HCT116 (cell line): Measurements from ENCODE around the gene UQCRFS1. TPM values are rescaled to one million over a fixed set of nuclear protein-coding genes. Genes with fewer than 3 reads are reported as not detected.

Experiments used
- ATAC-seq: fragments of 200-7000 bp; cut with Tn5 transposase; 2 replicates; pipeline ENCODE4 v1.9.1; 2020; ENCODE audit warnings: mild to moderate bottlenecking, moderate library complexity
- BruUV-seq: library from RNA; stranded (reverse); fragments of 400-500 nt; replicated peaks from 2 replicates; lab custom pipeline; 2021; lab: Mats Ljungman, UMichigan
- CTCF ChIA-PET: fragments of 300-600 bp; sonication (Branson Sonifier 250); formaldehyde crosslinking; loops from one replicate; lab custom pipeline; 2021; ENCODE audit warnings: antibody characterized with exemption; lab: Charles Lee
- POLR2A ChIA-PET: fragments of 300-600, 350-600 bp; sonication (Branson Sonifier 250); formaldehyde crosslinking; loops from one replicate; lab custom pipeline; 2021; ENCODE audit warnings: antibody characterized with exemption; lab: Charles Lee
- RAD21 ChIA-PET, 2 experiments: fragments of 300-600 bp; sonication (Branson Sonifier 250); formaldehyde crosslinking; loops; one replicate each; lab custom pipeline; 2023; ENCODE audit warnings: low total read pairs in 2 of 2; ENCODE audit not compliant: uncharacterized antibody in 2 of 2, unreplicated experiment in 2 of 2, low non-redundant PET in 1 of 2; lab: Charles Lee
- DNase-seq: peaks from one replicate; pipeline ENCODE4 v3.0.0-alpha.2; 2010; ENCODE audit warnings: low read depth, low spot score
- H2AFZ ChIP-seq: fragments of 200-600 bp; shearing (Covaris generic), sonication (generic); 2 replicates; pipeline ENCODE4 v1.6.1; 2017; ENCODE audit warnings: low read depth, mixed run types, mixed read lengths, antibody characterized with exemption, low read length; ENCODE audit not compliant: poor library complexity, severe bottlenecking
- H3K27ac ChIP-seq: 2 replicates; pipeline ENCODE4 v1.5.1; 2012; ENCODE audit warnings: low read depth, low read length
- H3K27me3 ChIP-seq: fragments of 200-600 bp; sonication (generic); 2 replicates; pipeline ENCODE4 v1.6.1; 2016; ENCODE audit warnings: mixed run types, low read length, mixed read lengths; ENCODE audit not compliant: insufficient read depth
- H3K36me3 ChIP-seq, 2 experiments: fragments of 200-500 bp in 1 of 2; fragments of 200-600 bp in 1 of 2; sonication (Bioruptor generic) in 1 of 2; sonication (generic) in 1 of 2; 2 replicates each; pipeline versions ENCODE4 v1.5.1 to v1.6.1; 2014 to 2016; ENCODE audit warnings: low read length in 2 of 2, inconsistent platforms in 1 of 2, mixed read lengths in 1 of 2, mixed run types in 1 of 2; ENCODE audit not compliant: insufficient read depth in 2 of 2, control insufficient read depth in 1 of 2
- H3K4me1 ChIP-seq, 2 experiments: fragments of 200-600 bp in 1 of 2; sonication (generic) in 1 of 2; 2 replicates each; pipeline versions ENCODE4 v1.5.1 to v1.6.1; 2012 to 2017; ENCODE audit warnings: low read length in 2 of 2, inconsistent platforms in 1 of 2, mild to moderate bottlenecking in 1 of 2, mixed read lengths in 1 of 2, mixed run types in 1 of 2, moderate library complexity in 1 of 2; ENCODE audit not compliant: insufficient read depth in 2 of 2, control insufficient read depth in 1 of 2
- H3K4me2 ChIP-seq: fragments of 200-600 bp; sonication (generic); 2 replicates; pipeline ENCODE4 v1.6.1; 2017; ENCODE audit warnings: mixed run types, low read length, mixed read lengths
- H3K4me3 ChIP-seq, 2 experiments: fragments of 200-600 bp in 1 of 2; sonication (generic) in 1 of 2; replicated peaks in 1 of 2; 2 replicates each; pipeline ENCODE4 v1.5.1; 2011 to 2016; ENCODE audit warnings: low read length in 2 of 2, control low read depth in 1 of 2, low read depth in 1 of 2, mild to moderate bottlenecking in 1 of 2, mixed read lengths in 1 of 2, mixed run types in 1 of 2
- H3K79me2 ChIP-seq: fragments of 200-600 bp; sonication (generic); 2 replicates; pipeline ENCODE4 v1.6.1; 2017; ENCODE audit warnings: mild to moderate bottlenecking, mixed run types, low read length, moderate library complexity, mixed read lengths; ENCODE audit not compliant: insufficient read depth
- H3K9ac ChIP-seq: fragments of 200-600 bp; sonication (generic); 2 replicates; pipeline ENCODE4 v1.6.1; 2016; ENCODE audit warnings: low read length, mixed read lengths
- H3K9me2 ChIP-seq: fragments of 200-600 bp; sonication (generic), shearing (Covaris generic); 2 replicates; pipeline ENCODE4 v1.6.1; 2017; ENCODE audit warnings: mixed run types, mild to moderate bottlenecking, moderate library complexity; ENCODE audit not compliant: insufficient read depth
- H3K9me3 ChIP-seq, 2 experiments: fragments of 200-500 bp in 1 of 2; fragments of 200-600 bp in 1 of 2; sonication (Bioruptor generic) in 1 of 2; sonication (generic) in 1 of 2; 2 replicates each; pipeline ENCODE4 v1.6.1; 2014 to 2017; ENCODE audit warnings: low read length in 2 of 2, mixed read lengths in 2 of 2, inconsistent platforms in 1 of 2, low read depth in 1 of 2, mild to moderate bottlenecking in 1 of 2, mixed run types in 1 of 2, moderate library complexity in 1 of 2; ENCODE audit not compliant: control insufficient read depth in 1 of 2, insufficient read depth in 1 of 2
- H4K20me1 ChIP-seq: fragments of 200-600 bp; sonication (generic), shearing (Covaris generic); 2 replicates; pipeline ENCODE4 v1.6.1; 2017; ENCODE audit warnings: mixed run types, mild to moderate bottlenecking, moderate library complexity; ENCODE audit not compliant: insufficient read depth
- CBX3 ChIP-seq: IDR thresholded peaks from 2 replicates; pipeline ENCODE4 v1.6.1; 2012; ENCODE audit warnings: low read depth
- CTCF ChIP-seq, 3 experiments: fragments of 200-600 bp in 1 of 3; sonication (generic) in 1 of 3; IDR thresholded peaks in 2 of 3; conservative IDR thresholded peaks in 1 of 3; 2 replicates each; pipeline ENCODE4 v1.5.1; 2012 to 2017; ENCODE audit warnings: low read depth in 2 of 3, low read length in 2 of 3, antibody characterized with exemption in 1 of 3, borderline replicate concordance in 1 of 3, control low read depth in 1 of 3, mild to moderate bottlenecking in 1 of 3, mixed read lengths in 1 of 3, mixed run types in 1 of 3, moderate library complexity in 1 of 3; ENCODE audit not compliant: insufficient read depth in 1 of 3
- ELF1 ChIP-seq: IDR thresholded peaks from 2 replicates; pipeline ENCODE4 v1.6.1; 2012; ENCODE audit warnings: low read depth, borderline replicate concordance
- EZH2phosphoT487 ChIP-seq: fragments of 200-600 bp; IDR thresholded peaks from 2 replicates; pipeline ENCODE4 v1.6.1; 2018; ENCODE audit warnings: antibody characterized with exemption, borderline replicate concordance
- JUND ChIP-seq: IDR thresholded peaks from 2 replicates; pipeline ENCODE4 v1.6.1; 2012
- POLR2AphosphoS5 ChIP-seq: IDR thresholded peaks from 2 replicates; pipeline ENCODE4 v1.6.1; 2011; ENCODE audit warnings: mild to moderate bottlenecking, low read depth, low read length, moderate library complexity
- REST ChIP-seq: IDR thresholded peaks from 2 replicates; pipeline ENCODE4 v1.6.1; 2012; ENCODE audit warnings: low read depth
- SP1 ChIP-seq: IDR thresholded peaks from 2 replicates; pipeline ENCODE4 v1.6.1; 2012; ENCODE audit warnings: low read depth
- TCF7L2 ChIP-seq: IDR thresholded peaks from 2 replicates; pipeline ENCODE4 v1.7.0; 2011; ENCODE audit warnings: borderline replicate concordance, inconsistent platforms; ENCODE audit not compliant: insufficient read depth, insufficient read length; ENCODE audit errors: extremely low read depth
- YY1 ChIP-seq: IDR thresholded peaks from 2 replicates; pipeline ENCODE4 v1.6.1; 2011; ENCODE audit warnings: low read length, low read depth, moderate library complexity, mild to moderate bottlenecking; ENCODE audit not compliant: insufficient replicate concordance; ENCODE audit errors: extremely low read depth
- ZNF274 ChIP-seq: fragments of 200-500 bp; sonication (Bioruptor generic); IDR thresholded peaks from 2 replicates; pipeline ENCODE4 v1.6.1; 2014; ENCODE audit warnings: mild to moderate bottlenecking, low read depth, low read length, inconsistent platforms
- intact Hi-C: fragments of 100-400 bp; cut with micrococcal nuclease; formaldehyde crosslinking; loops from 2 replicates; pipeline ENCODE4 v1.10.0; 2022
- total RNA-seq: library from RNA; stranded (reverse); gene quantifications from one replicate; pipeline ENCODE4 v1.2.1, GENCODE V29; 2021; ENCODE audit not compliant: unreplicated experiment
- TF ChIP-seq, protein P1 (sequence below): IDR thresholded peaks from 2 replicates; pipeline ENCODE4 v1.6.1; 2011; ENCODE audit warnings: mild to moderate bottlenecking, low read length, moderate library complexity; ENCODE audit not compliant: insufficient replicate concordance; ENCODE audit errors: extremely low read depth
- TF ChIP-seq, protein P2 (sequence below): IDR thresholded peaks from 2 replicates; pipeline ENCODE4 v1.6.1; 2012

The UQCRFS1 gene
- total RNA-seq, 1 experiment from 2014 or later, result 45.8 TPM

DNA sequence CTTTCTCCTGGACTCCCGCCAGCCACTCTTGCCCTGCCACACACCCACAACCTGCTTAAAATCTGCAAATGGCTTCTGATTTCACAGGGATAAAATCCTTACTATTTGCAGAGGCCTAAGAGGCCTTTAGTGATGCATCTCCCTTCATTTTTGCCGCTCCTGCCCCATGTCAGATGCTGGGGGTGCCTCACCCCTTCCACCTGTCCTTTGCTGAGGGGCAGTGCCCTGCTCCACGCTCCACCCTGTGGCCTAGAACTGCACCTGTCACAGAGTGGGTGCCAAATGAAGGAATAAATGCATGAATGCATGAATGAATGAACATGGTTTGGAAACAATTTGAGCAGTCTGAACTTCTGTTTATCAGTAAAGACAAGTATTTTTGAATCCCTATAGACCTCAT, 34.1 kb upstream of the UQCRFS1 start:
- no peak overlapping the region for H3K9ac ChIP-seq
- POLR2A ChIA-PET, result no interaction called here
- H3K9me2 ChIP-seq, result no peaks in the 10 kb centered on the region
- no peak overlapping the region for H2AFZ ChIP-seq
- DNase-seq, result no peak
- H3K27ac ChIP-seq, result no peak overlapping the region
- H3K36me3 ChIP-seq, result no peaks in the 10 kb centered on the region
- no peaks in the 10 kb centered on the region for H3K79me2 ChIP-seq
- no TSS peak for BruUV-seq
- H3K4me1 ChIP-seq, result no peaks in the 10 kb centered on the region
- RAD21 ChIA-PET, result no interaction called here
- H3K4me3 ChIP-seq, result no peak overlapping the region
- CTCF ChIA-PET, result interaction anchor here (1.0 kb wide), 1 partner anchor 14 kb away, joined by 4 read pairs; no protein-coding TSS in a partner anchor
- no peak for ATAC-seq
- intact Hi-C loops, result no loop called here
- no peak overlapping the region for H3K4me2 ChIP-seq
- H3K9me3 ChIP-seq, result no peaks in the 10 kb centered on the region
- TF ChIP-seq SP1, result no peak
- no peak for TF ChIP-seq YY1
- TF ChIP-seq CBX3, result no peak
- no peak for TF ChIP-seq CTCF (IDR thresholded peaks at IDR 0.05 in 2 of 3, conservative IDR thresholded peaks at IDR 0.05 in 1 of 3; ENCODE audit: borderline replicate concordance in 1 of 3, insufficient read depth in 1 of 3, low read depth in 2 of 3, low read length in 2 of 3)
- no peak for TF ChIP-seq JUND
- TF ChIP-seq REST, result no peak
- TF ChIP-seq ELF1, result no peak
- TF ChIP-seq EZH2phosphoT487, result no peak
- TF ChIP-seq, protein P1, sequence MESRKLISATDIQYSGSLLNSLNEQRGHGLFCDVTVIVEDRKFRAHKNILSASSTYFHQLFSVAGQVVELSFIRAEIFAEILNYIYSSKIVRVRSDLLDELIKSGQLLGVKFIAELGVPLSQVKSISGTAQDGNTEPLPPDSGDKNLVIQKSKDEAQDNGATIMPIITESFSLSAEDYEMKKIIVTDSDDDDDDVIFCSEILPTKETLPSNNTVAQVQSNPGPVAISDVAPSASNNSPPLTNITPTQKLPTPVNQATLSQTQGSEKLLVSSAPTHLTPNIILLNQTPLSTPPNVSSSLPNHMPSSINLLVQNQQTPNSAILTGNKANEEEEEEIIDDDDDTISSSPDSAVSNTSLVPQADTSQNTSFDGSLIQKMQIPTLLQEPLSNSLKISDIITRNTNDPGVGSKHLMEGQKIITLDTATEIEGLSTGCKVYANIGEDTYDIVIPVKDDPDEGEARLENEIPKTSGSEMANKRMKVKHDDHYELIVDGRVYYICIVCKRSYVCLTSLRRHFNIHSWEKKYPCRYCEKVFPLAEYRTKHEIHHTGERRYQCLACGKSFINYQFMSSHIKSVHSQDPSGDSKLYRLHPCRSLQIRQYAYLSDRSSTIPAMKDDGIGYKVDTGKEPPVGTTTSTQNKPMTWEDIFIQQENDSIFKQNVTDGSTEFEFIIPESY, result no peak
- TF ChIP-seq TCF7L2, result no peak
- no peak for TF ChIP-seq POLR2AphosphoS5
- TF ChIP-seq, protein P2, sequence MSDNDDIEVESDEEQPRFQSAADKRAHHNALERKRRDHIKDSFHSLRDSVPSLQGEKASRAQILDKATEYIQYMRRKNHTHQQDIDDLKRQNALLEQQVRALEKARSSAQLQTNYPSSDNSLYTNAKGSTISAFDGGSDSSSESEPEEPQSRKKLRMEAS, result no peak
- no peak for TF ChIP-seq ZNF274
- H3K27me3 ChIP-seq, result peaks cover 26% of the 10 kb centered on the region
- H4K20me1 ChIP-seq, result no peaks in the 10 kb centered on the region
